MM.1S (cell line): ENCODE results near the gene CNRIP1.
"Not testable (repeated sequence)": the region's sequence is repeated elsewhere in the genome, so short reads cannot be mapped to it uniquely, and the experiment has no call there.

Experiments used
- DNase-seq: peaks from one replicate; pipeline ENCODE4 v3.0.0-alpha.2; 2015
- H2AFZ ChIP-seq: fragments of 300-600 bp; sonication (generic); 2 replicates; pipeline ENCODE4 v1.6.0; 2016; ENCODE audit warnings: antibody characterized with exemption, low read length
- H3F3A ChIP-seq: fragments of 300-600 bp; sonication (generic); 2 replicates; pipeline ENCODE4 v1.6.1; 2016; ENCODE audit warnings: mild to moderate bottlenecking, antibody characterized with exemption, low read length, moderate library complexity, mixed read lengths; ENCODE audit not compliant: insufficient read depth
- H3K27ac ChIP-seq: fragments of 300-600 bp; sonication (generic); 2 replicates; pipeline ENCODE4 v1.5.1; 2016; ENCODE audit warnings: mild to moderate bottlenecking, low read length
- H3K27me3 ChIP-seq: fragments of 300-600 bp; sonication (generic); replicated peaks from 2 replicates; pipeline ENCODE4 v1.6.0; 2016; ENCODE audit warnings: low read length; ENCODE audit not compliant: insufficient read depth
- H3K36me3 ChIP-seq: fragments of 300-600 bp; sonication (generic); replicated peaks from 2 replicates; pipeline ENCODE4 v1.6.1; 2016; ENCODE audit warnings: mild to moderate bottlenecking, low read length, mixed read lengths; ENCODE audit not compliant: insufficient read depth
- H3K4me1 ChIP-seq: fragments of 300-600 bp; sonication (generic); 2 replicates; pipeline ENCODE4 v1.6.1; 2016; ENCODE audit warnings: low read length, mixed read lengths
- H3K4me2 ChIP-seq: fragments of 300-600 bp; sonication (generic); 2 replicates; pipeline ENCODE4 v1.6.0; 2016; ENCODE audit warnings: low read depth, low read length
- H3K4me3 ChIP-seq: fragments of 300-600 bp; sonication (generic); 2 replicates; pipeline ENCODE4 v1.5.1; 2016; ENCODE audit warnings: low read length, mixed read lengths
- H3K79me2 ChIP-seq: fragments of 300-600 bp; sonication (generic); 2 replicates; pipeline ENCODE4 v1.6.1; 2016; ENCODE audit warnings: mixed run types, low read length, mixed read lengths
- H3K9ac ChIP-seq: fragments of 300-600 bp; sonication (generic); 2 replicates; pipeline ENCODE4 v1.6.1; 2016; ENCODE audit warnings: low read length, mixed read lengths
- H3K9me2 ChIP-seq: fragments of 300-600 bp; sonication (generic); replicated peaks from 2 replicates; pipeline ENCODE4 v1.6.1; 2016; ENCODE audit warnings: mild to moderate bottlenecking, low read length, mixed read lengths; ENCODE audit not compliant: insufficient read depth
- H3K9me3 ChIP-seq: fragments of 300-600 bp; sonication (generic); replicated peaks from 2 replicates; pipeline ENCODE4 v1.6.1; 2016; ENCODE audit warnings: mild to moderate bottlenecking, low read length, mixed read lengths; ENCODE audit not compliant: insufficient read depth
- H4K20me1 ChIP-seq: fragments of 300-600 bp; sonication (generic); 2 replicates; pipeline ENCODE4 v1.6.1; 2016; ENCODE audit warnings: mild to moderate bottlenecking, low read length, moderate library complexity, mixed read lengths; ENCODE audit not compliant: insufficient read depth
- EZH2 ChIP-seq: fragments of 300-600 bp; sonication (generic); optimal IDR thresholded peaks from 2 replicates; pipeline ENCODE3; 2017; ENCODE audit warnings: low read depth, mild to moderate bottlenecking, antibody characterized with exemption, low read length, mixed read lengths
- EZH2phosphoT487 ChIP-seq: fragments of 300-600 bp; sonication (generic); IDR thresholded peaks from 2 replicates; pipeline ENCODE4 v1.6.1; 2018; ENCODE audit warnings: antibody characterized with exemption, low read length
- TF ChIP-seq, protein P1 (sequence below): fragments of 300-600 bp; sonication (generic); IDR thresholded peaks from 2 replicates; pipeline ENCODE4 v1.5.1; 2016; ENCODE audit warnings: antibody characterized with exemption, low read length, mixed read lengths

The CNRIP1 gene

DNA sequence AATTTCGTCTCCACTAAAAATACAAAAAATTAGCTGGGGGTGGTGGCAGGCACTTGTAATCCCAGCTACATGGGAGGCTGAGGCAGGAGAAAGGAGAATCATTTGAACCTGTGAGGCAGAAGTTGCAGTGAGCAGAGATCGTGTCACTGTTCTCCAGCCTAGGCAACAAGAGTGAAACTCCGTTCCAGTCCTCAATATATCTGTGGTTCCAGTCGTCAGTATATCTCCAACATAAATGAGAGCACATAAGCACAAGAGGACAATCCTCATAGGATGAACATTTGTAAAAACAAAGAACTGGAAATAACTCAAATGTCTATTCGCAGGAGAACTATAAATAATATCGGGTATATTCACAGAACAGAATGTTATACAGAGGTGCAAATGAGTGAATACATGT, 32.2 kb upstream of the CNRIP1 start:
- Histone ChIP-seq H2AFZ (no peak overlapping the region), H3K4me3 (no peak overlapping the region)

DNA sequence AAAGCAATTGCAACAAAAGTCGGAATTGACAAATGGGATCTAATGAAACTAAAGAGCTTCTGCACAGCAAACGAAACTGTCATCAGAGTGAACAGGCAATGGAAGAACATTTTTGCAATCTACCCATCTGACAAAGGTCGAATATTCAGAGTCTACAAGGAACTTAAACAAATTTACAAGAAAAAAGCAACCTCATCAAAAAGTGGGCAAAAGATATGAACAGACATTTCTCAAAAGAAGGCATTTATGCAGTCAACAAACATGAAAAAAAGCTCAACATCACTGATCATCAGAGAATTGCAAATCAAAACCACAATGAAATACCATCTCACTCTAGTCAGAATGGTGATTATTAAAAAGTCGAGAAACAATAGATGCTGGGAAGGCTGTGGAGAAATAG, 29.3 kb upstream of the CNRIP1 start:
- not testable (repeated sequence) for H3K4me1 ChIP-seq, H3K36me3 ChIP-seq, H3K9me3 ChIP-seq, H4K20me1 ChIP-seq, H3K9me2 ChIP-seq, H3F3A ChIP-seq, H3K4me3 ChIP-seq, H3K9ac ChIP-seq, DNase-seq, H3K27ac ChIP-seq, H2AFZ ChIP-seq, H3K27me3 ChIP-seq, H3K79me2 ChIP-seq, H3K4me2 ChIP-seq

More for the DNA sequence above, 32.2 kb upstream of the CNRIP1 start:
- Histone ChIP-seq H3K36me3 (no peaks in the 10 kb centered on the region), H3K4me1 (no peaks in the 10 kb centered on the region), H3K9ac (no peak overlapping the region), H3K9me2 (no peaks in the 10 kb centered on the region), H3F3A (no peaks in the 10 kb centered on the region), H3K79me2 (no peaks in the 10 kb centered on the region), H3K9me3 (no peaks in the 10 kb centered on the region), H3K27ac (no peak overlapping the region), H4K20me1 (no peaks in the 10 kb centered on the region), H3K27me3 (no peaks in the 10 kb centered on the region), H3K4me2 (no peak overlapping the region)
- TF ChIP-seq EZH2 (no peak), EZH2phosphoT487 (no peak)
- TF ChIP-seq, protein P1, sequence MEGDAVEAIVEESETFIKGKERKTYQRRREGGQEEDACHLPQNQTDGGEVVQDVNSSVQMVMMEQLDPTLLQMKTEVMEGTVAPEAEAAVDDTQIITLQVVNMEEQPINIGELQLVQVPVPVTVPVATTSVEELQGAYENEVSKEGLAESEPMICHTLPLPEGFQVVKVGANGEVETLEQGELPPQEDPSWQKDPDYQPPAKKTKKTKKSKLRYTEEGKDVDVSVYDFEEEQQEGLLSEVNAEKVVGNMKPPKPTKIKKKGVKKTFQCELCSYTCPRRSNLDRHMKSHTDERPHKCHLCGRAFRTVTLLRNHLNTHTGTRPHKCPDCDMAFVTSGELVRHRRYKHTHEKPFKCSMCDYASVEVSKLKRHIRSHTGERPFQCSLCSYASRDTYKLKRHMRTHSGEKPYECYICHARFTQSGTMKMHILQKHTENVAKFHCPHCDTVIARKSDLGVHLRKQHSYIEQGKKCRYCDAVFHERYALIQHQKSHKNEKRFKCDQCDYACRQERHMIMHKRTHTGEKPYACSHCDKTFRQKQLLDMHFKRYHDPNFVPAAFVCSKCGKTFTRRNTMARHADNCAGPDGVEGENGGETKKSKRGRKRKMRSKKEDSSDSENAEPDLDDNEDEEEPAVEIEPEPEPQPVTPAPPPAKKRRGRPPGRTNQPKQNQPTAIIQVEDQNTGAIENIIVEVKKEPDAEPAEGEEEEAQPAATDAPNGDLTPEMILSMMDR = no peak
- DNase-seq = no peak

- Histone ChIP-seq H3K4me1 (no peaks in the 10 kb centered on the region), H3K79me2 (no peaks in the 10 kb centered on the region), H3K27ac (no peak overlapping the region), H4K20me1 (no peaks in the 10 kb centered on the region), H3K27me3 (no peaks in the 10 kb centered on the region), H3K4me3 (no peak overlapping the region), H2AFZ (no peak overlapping the region), H3K9ac (no peak overlapping the region), H3K9me3 (no peaks in the 10 kb centered on the region), H3K9me2 (no peaks in the 10 kb centered on the region), H3K4me2 (no peak overlapping the region), H3F3A (no peaks in the 10 kb centered on the region), H3K36me3 (no peaks in the 10 kb centered on the region)
- no peak for TF ChIP-seq EZH2phosphoT487
- TF ChIP-seq, protein P1 = no peak
- TF ChIP-seq EZH2 = no peak
- no peak for DNase-seq
These were observed 25.6 kb upstream of the CNRIP1 start for GRCh38 chr2:68345129-68345875.

DNA sequence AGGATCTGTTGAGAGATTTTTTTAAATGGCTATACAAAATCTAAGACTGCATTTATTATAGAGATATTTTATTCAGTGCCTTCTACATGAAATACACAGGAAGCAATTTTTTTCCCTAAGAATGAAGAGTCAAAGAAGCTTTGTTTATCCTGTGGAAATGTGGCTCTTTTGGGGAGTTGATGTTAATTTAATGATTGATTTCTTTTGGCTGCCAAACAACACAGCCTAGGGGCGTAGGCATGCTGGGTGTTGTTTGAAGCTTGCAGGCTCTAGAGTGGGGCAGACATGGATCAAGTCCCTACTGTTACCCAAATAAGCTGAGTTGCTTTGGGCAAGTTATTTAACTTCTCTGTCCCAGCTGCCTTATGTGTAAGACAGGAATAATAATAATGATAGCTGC, 24.3 kb upstream of the CNRIP1 start:
- Histone ChIP-seq H2AFZ (no peak overlapping the region), H4K20me1 (no peaks in the 10 kb centered on the region), H3K9me2 (no peaks in the 10 kb centered on the region), H3K4me3 (no peak overlapping the region), H3K9me3 (no peaks in the 10 kb centered on the region), H3F3A (no peaks in the 10 kb centered on the region), H3K36me3 (no peaks in the 10 kb centered on the region), H3K27me3 (no peaks in the 10 kb centered on the region), H3K4me1 (no peaks in the 10 kb centered on the region), H3K4me2 (no peak overlapping the region), H3K27ac (no peak overlapping the region), H3K79me2 (no peaks in the 10 kb centered on the region), H3K9ac (no peak overlapping the region)
- DNase-seq = no peak
- TF ChIP-seq EZH2phosphoT487 = no peak
- no peak for TF ChIP-seq EZH2
- TF ChIP-seq, protein P1 = no peak
